HG02973 (cell line): ENCODE measurements around the gene IFIT3.

Source experiments
- ATAC-seq: cut with Tn5 transposase; IDR thresholded peaks from one replicate; pipeline ENCODE4 v1.9.1; 2021; ENCODE audit warnings: moderate library complexity; ENCODE audit not compliant: unreplicated experiment

IFIT3 gene

GRCh38 chr10:89355394-89355931 is 27.7 kb downstream of the IFIT3 start:
- ATAC-seq: no peak

DNA sequence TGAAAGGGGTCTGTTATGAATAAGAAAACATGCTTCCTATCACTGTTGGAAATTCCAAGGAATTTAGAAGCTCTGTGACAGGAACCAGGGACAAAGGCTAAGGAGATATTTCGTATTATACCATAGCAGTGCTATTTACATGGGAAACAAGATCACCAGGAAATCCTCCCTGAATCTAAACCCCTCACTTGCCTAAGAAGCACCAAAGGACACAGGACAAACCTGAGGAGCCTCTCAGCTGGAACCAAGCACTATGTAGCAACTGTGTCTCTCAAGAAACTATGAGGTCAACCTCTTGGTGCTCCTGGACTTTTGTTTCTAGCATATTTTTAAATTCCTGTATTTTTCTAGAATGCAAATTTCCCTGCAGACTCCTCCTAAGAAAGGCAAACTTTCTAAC is 29.3 kb downstream of the IFIT3 start:
- no peak for ATAC-seq

DNA sequence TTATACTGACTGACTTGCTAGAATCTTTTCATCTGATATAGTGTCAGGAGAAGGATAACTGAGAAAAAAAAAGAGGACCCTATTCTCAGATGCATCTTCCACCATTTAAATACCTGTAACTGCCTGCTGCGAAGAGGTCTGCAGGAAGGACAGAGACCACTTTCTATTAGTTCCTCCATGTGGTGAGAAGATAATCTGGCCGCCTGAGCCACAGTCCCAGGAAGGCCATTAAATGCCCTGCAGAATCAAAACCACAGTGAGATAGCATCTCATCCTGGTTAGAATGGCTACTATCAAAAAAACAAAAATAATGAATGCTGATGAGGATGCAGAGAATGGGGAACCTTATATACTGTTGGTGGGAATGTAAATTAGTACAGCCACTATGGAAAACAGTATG is 30.2 kb downstream of the IFIT3 start:
- ATAC-seq: no peak

GRCh38 chr10:89360157-89360556 is 32.4 kb downstream of the IFIT3 start:
- ATAC-seq: no peak

GRCh38 chr10:89362929-89363328 is 35.1 kb downstream of the IFIT3 start:
- no peak for ATAC-seq

DNA sequence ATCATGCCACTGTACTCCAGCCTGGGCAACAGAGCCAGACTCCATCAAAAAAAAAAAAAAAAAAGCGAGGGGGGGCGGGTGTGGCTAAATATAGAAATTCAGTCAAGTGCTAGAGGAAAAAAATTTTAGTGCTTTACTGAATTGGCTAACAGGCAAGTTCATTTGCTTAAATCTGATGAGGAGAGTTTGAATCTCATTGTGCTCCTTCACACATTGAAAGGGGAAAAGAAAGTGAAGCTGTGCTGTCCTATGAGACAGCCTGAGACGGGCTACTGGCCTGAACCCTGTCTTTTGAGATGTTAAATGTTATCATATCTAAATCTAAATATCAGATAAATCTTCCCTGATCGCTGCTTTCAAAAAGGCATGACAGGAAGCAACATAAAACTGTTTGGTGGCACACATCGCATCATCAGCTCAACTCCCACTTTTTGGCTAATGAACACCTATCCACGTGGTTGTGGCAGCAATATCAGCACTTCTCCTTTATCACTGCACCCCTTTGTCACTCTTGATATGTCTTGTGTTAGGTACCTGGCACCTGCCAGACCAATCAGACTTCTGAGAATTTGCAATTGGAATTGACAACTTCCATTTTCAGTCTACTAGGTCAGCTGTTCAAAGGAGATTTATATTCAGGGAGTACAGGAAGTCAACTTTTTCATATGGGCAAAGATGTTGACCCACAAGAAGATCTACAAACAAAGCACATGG is 36.1 kb downstream of the IFIT3 start:
- no peak for ATAC-seq

GRCh38 chr10:89364531-89364930 is 36.7 kb downstream of the IFIT3 start:
- peak; percentile 34 for ATAC-seq

GRCh38 chr10:89367529-89367928 is 39.7 kb downstream of the IFIT3 start:
- ATAC-seq: peak; percentile 76

DNA sequence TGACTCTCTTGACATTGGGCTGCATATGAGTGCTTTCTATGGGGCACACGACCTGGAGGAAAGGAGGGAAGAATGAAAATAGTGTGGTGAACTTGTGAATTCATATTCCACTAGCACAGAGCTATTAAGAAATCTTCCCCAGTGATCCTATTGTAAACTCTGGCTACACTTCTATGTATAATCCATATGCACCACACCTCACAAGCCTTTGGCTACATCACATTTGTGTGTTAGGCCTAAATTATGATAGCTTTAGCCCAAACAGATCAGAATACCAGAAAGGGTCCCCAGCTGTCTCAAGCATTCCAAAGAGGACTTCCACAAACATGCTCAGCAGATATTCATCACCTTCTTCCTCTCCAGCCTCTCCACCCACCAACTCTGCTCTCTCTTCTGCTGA is 40.3 kb downstream of the IFIT3 start:
- no peak for ATAC-seq

GRCh38 chr10:89369156-89370105 is 41.6 kb downstream of the IFIT3 start:
- no peak for ATAC-seq

DNA sequence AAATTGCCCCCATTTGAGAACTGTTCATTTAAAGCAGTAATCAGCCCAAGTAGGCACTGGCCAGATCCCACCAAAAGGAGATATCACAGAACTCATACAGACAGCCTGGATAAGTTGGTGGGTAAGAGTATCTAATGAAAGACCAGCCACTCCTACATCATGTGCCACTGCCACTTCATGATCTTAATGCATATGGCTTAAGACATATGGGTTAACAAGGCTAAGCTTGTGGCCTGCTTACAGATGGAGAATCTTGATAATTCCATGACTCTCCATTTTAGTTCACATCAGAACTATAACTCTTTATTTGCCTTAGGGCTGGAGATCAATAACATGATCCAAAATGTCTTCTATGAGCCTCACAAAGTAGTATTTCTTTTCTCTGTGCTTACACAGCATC is 43.3 kb downstream of the IFIT3 start:
- no peak for ATAC-seq

DNA sequence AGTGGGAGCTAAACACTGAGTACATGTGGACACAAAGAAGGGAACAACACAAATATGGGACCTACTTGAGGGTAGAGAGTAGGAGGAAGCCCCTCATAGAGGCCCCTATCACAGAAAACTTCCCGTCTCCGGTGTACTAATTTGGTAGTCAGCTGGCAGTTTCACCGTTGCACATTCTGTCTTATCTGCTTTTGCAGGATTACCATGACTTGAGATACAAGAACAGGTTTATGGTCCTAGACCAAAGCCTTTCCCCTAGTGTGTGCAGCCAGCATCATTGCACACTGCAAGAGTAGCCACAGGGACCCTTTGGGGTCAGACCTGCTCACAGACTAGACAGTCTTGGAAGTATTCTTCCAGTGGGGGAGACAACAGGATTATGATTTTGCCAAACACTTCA is 44.2 kb downstream of the IFIT3 start:
- no peak for ATAC-seq

GRCh38 chr10:89373916-89374711 is 46.3 kb downstream of the IFIT3 start:
- no peak for ATAC-seq

DNA sequence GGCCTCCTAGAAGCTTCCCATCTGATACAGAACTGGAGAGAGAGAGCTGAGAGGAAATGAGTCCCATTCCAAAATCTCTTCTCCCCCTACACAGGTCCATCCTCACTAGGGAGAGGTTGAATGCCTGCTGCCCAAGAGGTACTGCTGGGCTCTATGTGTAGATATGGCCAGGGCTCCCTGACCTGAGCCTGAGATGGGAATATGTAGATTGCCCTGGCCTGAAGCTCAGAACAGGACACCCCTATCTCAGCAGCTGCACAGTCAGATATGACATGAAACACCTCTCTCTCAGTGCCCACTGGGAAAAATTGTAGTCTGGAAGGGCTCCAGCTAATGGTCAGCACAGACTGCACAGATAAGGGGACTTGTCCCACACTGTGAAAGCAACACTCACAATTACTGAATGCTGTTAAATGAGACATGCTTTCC is 46.9 kb downstream of the IFIT3 start:
- ATAC-seq: no peak

DNA sequence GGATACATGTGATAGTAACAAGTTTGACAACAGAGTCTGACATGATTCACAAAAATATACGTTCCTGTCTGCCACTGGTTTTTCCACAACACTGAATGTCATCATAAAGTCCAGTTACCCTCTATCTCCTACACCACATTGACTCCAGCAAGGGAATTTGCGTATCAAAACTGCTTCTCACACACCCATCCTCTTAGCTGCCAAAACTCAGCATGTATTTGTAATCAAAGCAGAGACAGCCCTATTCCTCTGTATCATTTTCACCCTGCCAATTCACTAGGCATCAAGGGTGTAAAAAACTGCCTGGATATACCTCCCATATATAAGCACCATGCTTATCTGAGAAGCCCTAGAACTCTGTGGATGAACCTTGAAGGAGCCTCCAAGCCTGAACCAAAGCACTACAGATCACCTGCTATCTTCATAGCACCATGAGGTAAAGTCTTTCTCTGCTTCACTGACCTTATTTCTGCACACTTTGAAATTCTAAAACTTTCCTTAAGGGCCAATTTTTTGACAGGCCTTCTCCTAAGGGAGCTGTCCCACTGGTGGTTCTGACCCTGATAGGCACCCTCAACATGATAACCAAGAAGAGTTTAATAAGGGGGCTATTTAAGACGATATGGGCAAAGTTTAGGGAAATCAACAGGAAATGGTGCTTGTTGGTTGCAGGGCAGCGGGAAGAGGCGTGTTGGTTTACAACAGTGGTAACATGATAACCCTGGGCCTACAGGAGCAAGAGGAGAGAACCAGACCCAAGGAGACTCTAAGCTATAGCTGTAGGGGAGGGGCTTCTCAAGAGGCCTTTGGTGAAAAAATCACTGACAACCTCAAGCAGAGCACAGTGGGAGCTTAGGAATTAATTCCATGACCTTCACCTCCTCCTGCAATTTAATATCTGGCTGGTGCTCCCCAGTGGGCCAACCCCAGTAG is 50.2 kb downstream of the IFIT3 start, which contains the start of gene IFIT1B:
Gene IFIT1B (plus strand): TSS at position 352 of the 933 bp plus-strand sequence. CDS start 80 bp downstream, at position 432.
- ATAC-seq: no peak

- ATAC-seq: no peak
Measured at GRCh38 chr10:89379103-89379502, 51.3 kb downstream of the IFIT3 start.

DNA sequence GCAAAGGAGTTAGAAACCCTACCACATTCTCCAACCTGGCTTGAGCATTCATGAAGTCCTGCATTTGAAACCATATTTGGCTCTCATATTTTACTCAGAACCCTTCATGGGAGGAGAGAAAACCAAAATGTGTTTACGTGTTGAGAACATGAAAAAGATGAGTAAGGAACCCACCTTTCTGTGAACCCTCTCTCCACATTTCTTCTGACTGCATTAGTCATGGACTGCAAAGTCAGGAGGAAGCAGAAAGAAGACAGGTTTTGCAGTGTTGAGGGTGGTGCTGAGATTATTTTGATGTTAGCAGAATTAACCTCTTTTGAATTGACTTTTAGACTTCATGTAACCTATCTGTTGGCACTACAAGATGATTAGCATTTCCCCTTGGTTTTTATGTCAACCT is 55.0 kb downstream of the IFIT3 start:
- ATAC-seq: no peak

- no peak for ATAC-seq
Measured at GRCh38 chr10:89384474-89385340, 56.9 kb downstream of the IFIT3 start.

- ATAC-seq: no peak
Measured at GRCh38 chr10:89388806-89389205, 61.0 kb downstream of the IFIT3 start.
